ENCODE data around the gene ITPRID2.

DNA sequence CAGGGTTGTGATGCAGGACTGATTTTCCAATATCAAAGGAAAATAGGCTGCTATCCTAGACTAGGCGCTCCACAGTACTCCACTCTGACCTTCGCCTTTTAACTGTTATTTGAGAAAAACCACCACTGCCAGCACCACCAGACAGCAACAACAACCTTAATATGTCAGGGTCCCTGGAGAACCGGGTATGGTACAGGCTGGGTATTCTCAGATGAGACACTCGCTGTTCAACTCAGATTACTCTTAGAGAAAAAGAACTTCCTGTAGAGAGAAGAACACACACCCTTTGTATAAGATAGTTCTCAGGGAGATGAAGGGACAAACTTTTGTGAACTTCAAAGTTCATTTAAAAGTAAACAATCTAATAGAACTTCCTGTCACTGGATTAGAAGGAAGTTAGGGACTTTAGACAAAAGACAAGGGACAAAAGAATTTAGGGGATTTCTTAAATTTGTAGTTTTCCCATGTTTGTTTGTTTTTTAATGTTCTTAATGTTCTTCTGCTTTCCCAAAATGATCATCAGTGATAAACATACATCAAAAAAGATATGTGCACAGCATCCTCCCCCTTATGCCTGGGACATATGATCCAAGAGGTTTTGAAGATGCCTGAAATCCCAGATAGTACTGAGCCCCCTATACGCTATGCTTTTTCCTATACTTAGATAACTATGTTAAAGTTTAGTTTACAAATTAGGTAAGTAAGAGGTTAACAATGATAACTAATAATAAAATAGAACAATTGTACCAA is 52.8 kb downstream of the ITPRID2 start:
- TF ChIP-seq SUZ12 (IDR thresholded peaks at IDR 0.05), result no peak
- TF ChIP-seq FOXK2 (IDR thresholded peaks at IDR 0.05), result no peak
- TF ChIP-seq ELF4 (IDR thresholded peaks at IDR 0.05), result no peak
- no peak for TF ChIP-seq TARDBP (IDR thresholded peaks at IDR 0.05)
- no peak for TF ChIP-seq FOXA1 (IDR thresholded peaks at IDR 0.05)
- no peak for TF ChIP-seq FOXM1 (IDR thresholded peaks at IDR 0.05; ENCODE audit: borderline replicate concordance)
- no peak for TF ChIP-seq CTBP1 (IDR thresholded peaks at IDR 0.05; ENCODE audit: borderline replicate concordance)
- no peak for TF ChIP-seq ZNF384 (IDR thresholded peaks at IDR 0.05)
- TF ChIP-seq ARNT (IDR thresholded peaks at IDR 0.05), result no peak
- TF ChIP-seq BHLHE40 (IDR thresholded peaks at IDR 0.05; ENCODE audit: borderline replicate concordance), result no peak

All from HEK293T (cell line).